Subcutaneous adipose tissue (tissue), 4 donors: ENCODE data around the gene TMX1. TPM values are rescaled to one million over a fixed set of nuclear protein-coding genes. Genes with fewer than 3 reads are reported as not detected.

Source experiments
- CTCF ChIP-seq: fragments of 450-650 bp; IDR thresholded peaks from one replicate; pipeline ENCODE4 v1.5.1; 2016; ENCODE audit warnings: low read depth, mild to moderate bottlenecking, control low read depth, antibody characterized with exemption, moderate library complexity
- total RNA-seq, 4 donors: library from RNA; depleted of rRNA; stranded (reverse); fragments of >200 nt; gene quantifications; one replicate each; pipeline ENCODE4 v1.1.0, GENCODE V29; 2016

TMX1 gene
- total RNA-seq, 4 donors from 2014 or later, result 32.0 to 54.6 (median 47.7) TPM

- no peak for TF ChIP-seq CTCF
These were observed 32.4 kb upstream of the TMX1 start for GRCh38 chr14:51207621-51208020.

- no peak for TF ChIP-seq CTCF
These were observed 31.1 kb upstream of the TMX1 start for GRCh38 chr14:51208982-51209381.

- TF ChIP-seq CTCF, result no peak
These were observed 30.6 kb upstream of the TMX1 start for GRCh38 chr14:51209457-51209856.

GRCh38 chr14:51210594-51210993 lies 29.5 kb upstream of the TMX1 start:
- no peak for TF ChIP-seq CTCF

- TF ChIP-seq CTCF, result no peak
These were observed 28.9 kb upstream of the TMX1 start for GRCh38 chr14:51211149-51211548.

- TF ChIP-seq CTCF, result no peak
These were observed 23.4 kb upstream of the TMX1 start for GRCh38 chr14:51216602-51217001.

- no peak for TF ChIP-seq CTCF
These were observed 20.3 kb upstream of the TMX1 start for GRCh38 chr14:51219473-51220448.
